GM21786 (cell line): ENCODE measurements around the gene GALNT7.

ENCODE experiments used
- ATAC-seq: cut with Tn5 transposase; IDR thresholded peaks from one replicate; pipeline ENCODE4 v1.9.1; 2021; ENCODE audit not compliant: unreplicated experiment

Gene GALNT7

DNA sequence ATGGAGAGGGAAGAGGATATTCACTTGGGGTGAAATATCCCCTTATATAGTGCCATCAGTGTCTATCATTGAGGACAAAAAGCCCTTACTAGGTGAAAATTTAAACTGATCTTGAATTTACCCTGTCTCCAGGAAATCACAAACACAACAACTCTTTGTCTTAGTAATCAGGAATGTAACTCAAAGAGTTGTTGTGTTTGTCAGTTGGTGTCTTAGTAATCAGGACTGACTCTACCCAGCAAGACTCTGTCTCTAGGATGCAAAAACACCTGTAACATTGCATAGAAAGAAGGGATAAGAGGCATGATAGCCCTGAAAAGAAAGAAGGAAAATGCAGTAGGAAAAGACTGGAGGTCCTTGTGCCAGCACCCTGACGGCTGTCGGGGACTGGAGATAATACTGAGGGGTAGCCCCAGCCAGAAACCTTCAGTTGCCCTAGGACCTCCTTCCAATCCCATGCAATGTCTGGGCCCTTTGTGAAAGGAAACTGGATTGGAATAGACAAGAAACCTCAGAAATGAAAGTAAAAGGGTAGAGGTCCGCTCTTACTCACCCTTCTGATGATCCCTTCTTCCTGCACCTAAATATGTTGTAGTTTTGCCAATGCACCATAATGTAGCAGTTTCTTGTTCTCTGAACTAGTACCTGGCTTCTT is 120.2 kb downstream of the GALNT7 start:
- no peak for ATAC-seq

GRCh38 chr4:173289353-173289727 is 120.7 kb downstream of the GALNT7 start:
- no peak for ATAC-seq

DNA sequence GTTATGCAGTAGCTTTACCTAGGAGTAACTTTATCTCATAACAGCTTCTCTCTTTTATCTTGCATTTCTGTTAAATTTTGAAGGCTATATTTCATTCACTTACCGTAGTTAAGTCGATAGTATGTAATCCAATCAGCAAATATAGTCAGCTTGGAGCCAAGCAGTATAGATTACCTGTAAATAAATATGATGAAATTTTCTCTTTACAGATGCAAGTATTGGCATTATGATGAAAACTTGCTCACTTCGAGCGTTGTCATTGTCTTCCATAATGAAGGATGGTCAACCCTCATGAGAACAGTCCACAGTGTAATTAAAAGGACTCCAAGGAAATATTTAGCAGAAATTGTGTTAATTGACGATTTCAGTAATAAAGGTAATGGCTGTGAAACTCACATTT is 123.3 kb downstream of the GALNT7 start:
- no peak for ATAC-seq

DNA sequence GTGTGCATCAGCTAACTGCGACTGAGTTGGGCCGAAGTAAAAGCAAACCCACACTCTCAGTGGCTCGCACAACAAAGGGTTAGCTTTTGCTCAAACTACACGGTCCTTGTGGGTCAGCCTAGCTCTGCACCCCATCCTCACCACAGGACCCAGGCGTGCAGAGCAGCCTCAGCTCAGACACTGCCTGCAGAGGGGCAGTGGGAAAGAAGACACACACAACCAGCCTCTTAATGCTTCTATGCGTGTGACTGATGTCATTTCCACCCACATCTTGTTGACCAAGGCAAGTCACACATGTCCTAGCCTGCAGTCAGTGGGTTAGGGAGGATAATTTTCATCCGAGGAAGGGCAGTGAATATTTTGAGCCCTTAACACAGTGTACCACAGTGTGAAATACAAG is 125.1 kb downstream of the GALNT7 start:
- ATAC-seq, result no peak

DNA sequence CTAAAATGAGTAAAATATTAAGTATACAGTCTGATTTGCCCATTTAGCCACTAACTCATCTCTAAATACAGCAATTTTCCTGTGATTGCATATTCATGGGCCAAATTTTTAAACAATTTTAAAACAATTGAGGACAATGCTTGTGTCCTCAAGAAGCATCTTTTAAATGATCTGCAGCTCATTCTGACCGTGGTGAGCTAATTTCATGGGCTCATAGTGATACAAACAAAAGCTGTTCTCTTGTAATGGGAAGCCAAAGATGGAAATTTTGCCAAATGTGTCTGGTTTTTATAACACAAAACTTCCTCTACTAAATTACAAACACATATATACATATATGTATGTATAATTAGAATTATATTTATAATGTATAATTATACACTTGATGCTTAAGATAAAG is 125.8 kb downstream of the GALNT7 start:
- ATAC-seq, result no peak

GRCh38 chr4:173301518-173302201 is 133.0 kb downstream of the GALNT7 start:
- no peak for ATAC-seq

DNA sequence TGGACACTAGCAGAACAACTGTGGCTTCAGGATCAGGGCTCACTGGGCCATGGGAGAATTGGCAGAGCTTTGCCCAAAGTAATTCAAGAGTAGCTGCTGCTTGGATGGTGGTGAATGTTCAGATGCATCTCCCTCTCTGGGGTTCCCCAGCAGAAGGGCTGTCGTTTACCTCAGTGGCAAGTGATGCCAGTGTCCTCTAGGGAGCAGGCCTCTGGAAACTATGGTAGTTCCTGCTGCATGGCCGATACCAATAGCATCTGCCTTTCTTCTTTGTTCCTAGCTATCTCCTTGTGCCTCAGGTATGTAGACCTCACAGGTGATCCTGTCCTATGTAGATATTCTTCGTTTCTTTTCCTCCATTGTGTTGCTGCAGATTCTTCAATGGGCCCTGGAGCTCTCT is 139.2 kb downstream of the GALNT7 start:
- no peak for ATAC-seq

GRCh38 chr4:173311368-173311767 is 142.8 kb downstream of the GALNT7 start:
- ATAC-seq, result no peak

DNA sequence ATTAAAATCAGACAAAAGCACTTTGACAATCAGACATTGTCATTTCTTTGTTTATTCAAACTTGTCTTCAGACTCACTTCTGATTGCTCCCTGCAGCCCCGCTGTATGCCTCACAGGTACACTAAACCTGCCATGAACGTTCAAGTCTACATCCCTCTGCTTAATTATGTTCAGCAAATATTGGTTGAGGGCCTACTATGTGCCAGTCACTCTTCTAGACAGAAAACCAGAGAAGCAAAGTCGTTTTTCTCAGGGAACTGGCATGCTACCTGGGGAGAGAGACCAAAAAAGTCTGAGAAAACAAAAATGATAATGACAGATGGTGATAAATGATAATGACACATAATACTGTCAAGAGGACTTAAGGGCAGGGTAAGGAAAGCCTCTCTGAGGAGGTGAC is 146.1 kb downstream of the GALNT7 start:
- ATAC-seq, result no peak

DNA sequence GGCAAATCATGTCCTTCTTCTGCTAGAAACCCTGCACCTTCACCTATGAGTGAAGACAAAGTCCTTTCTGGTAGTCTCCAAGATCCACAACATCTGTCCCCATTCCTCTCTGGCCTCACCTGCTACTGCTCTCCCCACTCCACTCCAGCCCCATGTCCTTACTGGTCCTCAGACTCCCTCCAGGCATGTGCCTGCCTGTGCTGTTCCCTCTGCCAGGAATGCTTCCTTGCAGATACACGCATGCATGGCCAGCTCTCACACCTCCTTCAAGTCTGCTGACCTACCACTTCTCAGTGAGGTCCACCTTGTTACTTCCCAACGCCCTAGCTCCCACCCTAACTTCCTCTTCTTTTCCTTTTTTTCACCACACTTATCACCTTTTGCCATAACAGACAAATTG is 147.4 kb downstream of the GALNT7 start:
- no peak for ATAC-seq

DNA sequence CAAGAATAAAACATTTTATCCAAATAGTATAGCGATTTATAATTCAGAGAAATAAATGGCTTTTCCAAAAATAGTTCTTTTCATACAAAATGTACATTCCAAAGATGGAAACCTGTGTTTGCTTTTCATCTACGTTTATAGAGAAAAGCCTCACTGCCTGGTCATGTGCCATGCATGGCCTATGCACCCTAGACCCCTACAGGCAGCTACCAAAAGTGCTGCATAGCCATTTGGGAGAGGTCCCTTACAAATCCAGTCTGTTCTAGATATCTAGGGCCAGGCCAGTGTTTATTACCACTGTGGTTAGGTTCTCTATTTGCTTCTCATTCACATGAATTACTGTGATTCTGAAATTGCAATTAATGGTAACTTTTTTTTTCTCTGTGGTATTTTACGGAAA is 148.4 kb downstream of the GALNT7 start:
- ATAC-seq, result no peak

- no peak for ATAC-seq
Measured at GRCh38 chr4:173318240-173318639, 149.6 kb downstream of the GALNT7 start.

GRCh38 chr4:173318648-173319211 is 150.1 kb downstream of the GALNT7 start:
- ATAC-seq, result no peak

DNA sequence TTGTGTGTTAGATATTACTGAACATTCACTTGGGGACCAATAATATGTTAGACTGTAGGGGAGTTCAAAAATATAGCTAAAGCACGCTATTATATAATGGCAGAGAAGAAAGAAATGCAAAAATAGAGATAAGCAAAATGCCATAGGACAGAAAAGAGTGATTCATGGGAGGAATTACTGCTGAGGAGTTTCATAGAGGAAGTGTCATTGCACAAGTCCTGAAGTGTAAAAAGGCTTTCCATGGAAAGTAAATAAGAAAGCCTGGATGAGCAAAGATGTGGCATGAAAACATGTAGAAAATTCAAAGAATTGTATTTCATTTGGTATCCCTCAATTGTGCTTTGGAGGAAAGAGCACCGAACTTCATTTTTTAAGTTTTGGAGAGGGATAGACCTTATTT is 151.1 kb downstream of the GALNT7 start:
- ATAC-seq, result no peak

DNA sequence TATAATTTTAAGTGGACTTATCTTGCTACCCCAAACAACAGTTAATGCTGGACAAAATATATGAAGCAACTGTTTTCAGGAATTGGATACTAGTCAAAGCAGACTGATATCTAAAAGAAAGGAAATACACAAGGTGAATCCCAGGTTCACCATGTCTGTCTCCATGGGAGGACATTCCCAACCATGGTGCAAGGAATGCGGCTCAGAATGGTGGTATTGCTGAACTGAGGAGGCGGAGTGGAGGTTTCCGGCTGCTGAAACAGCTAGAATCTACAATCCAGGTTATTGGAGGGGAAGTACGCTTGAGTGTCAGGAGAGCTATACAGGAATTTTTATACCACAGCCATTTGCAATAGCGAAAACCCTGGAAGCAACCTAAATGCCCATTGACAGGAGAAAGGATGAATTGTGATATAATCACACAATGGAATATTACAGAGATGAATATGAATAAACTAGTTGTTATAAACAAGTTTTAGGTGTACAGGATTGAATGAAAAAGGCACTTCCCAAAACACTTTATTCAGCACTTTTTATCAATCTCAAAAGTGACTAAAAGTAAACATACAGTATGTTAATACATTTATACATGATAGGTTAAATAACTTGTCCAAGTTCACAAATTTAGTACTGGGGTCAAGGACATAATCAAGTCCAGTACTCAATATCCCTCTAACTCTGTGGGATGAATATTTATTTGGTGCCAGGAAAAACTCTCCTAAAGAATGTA is 156.6 kb downstream of the GALNT7 start:
- no peak for ATAC-seq

GRCh38 chr4:173328236-173328901 is 159.8 kb downstream of the GALNT7 start:
- ATAC-seq, result no peak

DNA sequence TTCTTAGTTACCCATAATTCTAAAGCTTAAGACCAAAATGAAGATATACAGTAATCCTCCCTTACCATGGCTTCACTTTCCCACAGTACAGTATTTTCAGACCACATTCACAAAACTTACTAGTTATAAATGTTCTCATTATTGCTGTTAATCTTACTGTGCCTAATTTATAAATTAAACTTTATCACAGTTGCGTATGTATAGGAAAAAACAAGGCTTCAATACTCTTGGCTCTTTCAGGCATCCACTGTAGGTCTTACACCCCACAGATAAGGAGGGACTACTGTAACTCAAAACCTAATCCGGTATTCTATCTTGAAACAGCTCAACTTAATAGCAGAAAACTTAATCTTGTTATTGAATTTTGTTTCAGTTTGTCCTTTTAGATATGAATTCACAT is 162.0 kb downstream of the GALNT7 start:
- no peak for ATAC-seq

DNA sequence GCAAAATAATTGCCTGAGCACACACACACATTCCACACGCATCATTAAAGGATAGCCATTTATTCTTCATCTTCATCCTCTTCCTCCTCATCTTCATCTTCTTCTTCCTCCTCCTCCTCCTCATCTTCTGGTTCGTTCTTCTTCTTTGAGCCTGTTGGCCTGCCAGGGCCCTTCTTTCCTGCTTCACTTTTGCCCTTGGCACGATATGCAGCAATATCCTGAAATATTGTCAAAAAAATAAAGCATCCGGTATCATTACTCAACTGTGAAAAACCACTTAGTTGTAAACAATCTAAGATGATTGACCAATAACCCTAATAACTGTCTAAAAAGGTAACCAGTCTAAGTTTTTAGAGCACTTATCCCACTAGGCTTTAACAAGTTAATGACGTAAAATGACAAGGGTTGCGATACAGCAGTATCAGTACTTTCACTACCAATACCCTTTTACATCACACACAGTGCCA is 163.4 kb downstream of the GALNT7 start:
- no peak for ATAC-seq

GRCh38 chr4:173332963-173333657 is 164.5 kb downstream of the GALNT7 start:
- no peak for ATAC-seq

- no peak for ATAC-seq
Measured at GRCh38 chr4:173333658-173334084, 165.1 kb downstream of the GALNT7 start.
